Mesothelial cell of epicardium (in vitro differentiated cells): ENCODE measurements around the gene THAP3. TPM values are rescaled to one million over a fixed set of nuclear protein-coding genes. Genes with fewer than 3 reads are reported as not detected.

Experiments used
- DNase-seq, 2 experiments: peaks; one replicate each; pipeline ENCODE4 v3.0.0; 2021; ENCODE audit warnings: low spot score in 2 of 2; ENCODE audit not compliant: unreplicated experiment in 2 of 2
- H3K27ac Mint-ChIP-seq: 2 replicates; pipeline ENCODE4 v1.8.0; 2021; ENCODE audit warnings: mixed read lengths
- H3K27me3 Mint-ChIP-seq: 2 replicates; pipeline ENCODE4 v1.8.0; 2021; ENCODE audit warnings: low read depth, mixed read lengths
- H3K36me3 Mint-ChIP-seq: 2 replicates; pipeline ENCODE4 v1.8.0; 2021; ENCODE audit warnings: mixed read lengths
- H3K4me1 Mint-ChIP-seq: 2 replicates; pipeline ENCODE4 v1.8.0; 2021; ENCODE audit warnings: mixed read lengths
- H3K4me3 Mint-ChIP-seq: 2 replicates; pipeline ENCODE4 v1.8.0; 2021; ENCODE audit warnings: mild to moderate bottlenecking, moderate library complexity, mixed read lengths
- H3K9me3 Mint-ChIP-seq: 2 replicates; pipeline ENCODE4 v1.8.0; 2021; ENCODE audit warnings: mixed read lengths
- CTCF ChIP-seq: fragments of 200-600 bp; sonication (generic); IDR thresholded peaks from one replicate; pipeline ENCODE4 v1.5.0; 2021; ENCODE audit warnings: antibody characterized with exemption; ENCODE audit not compliant: unreplicated experiment
- total RNA-seq: library from RNA; stranded (reverse); gene quantifications from 3 replicates; pipeline ENCODE4 v1.2.1, GENCODE V29; 2021

THAP3 gene
- total RNA-seq, 1 donor from 2014 or later = 22.9 TPM

GRCh38 chr1:6590046-6590445 lies 34.6 kb upstream of the THAP3 start:
- TF ChIP-seq CTCF = no peak
- Mint-ChIP-seq H3K9me3 (no peaks in the 10 kb centered on the region), H3K27ac (no peak overlapping the region), H3K36me3 (peaks cover 6% of the 10 kb centered on the region), H3K4me1 (no peaks in the 10 kb centered on the region), H3K4me3 (no peak overlapping the region), H3K27me3 (no peaks in the 10 kb centered on the region)
- DNase-seq = no peak

GRCh38 chr1:6591222-6591621 lies 33.4 kb upstream of the THAP3 start:
- DNase-seq = no peak
- Mint-ChIP-seq H3K36me3 (peaks cover 11% of the 10 kb centered on the region), H3K9me3 (no peaks in the 10 kb centered on the region), H3K4me3 (no peak overlapping the region), H3K27me3 (no peaks in the 10 kb centered on the region), H3K27ac (no peak overlapping the region), H3K4me1 (peaks cover 1% of the 10 kb centered on the region)
- TF ChIP-seq CTCF = no peak

GRCh38 chr1:6591644-6592043 lies 33.0 kb upstream of the THAP3 start:
- no peaks in the 10 kb centered on the region for H3K27me3 Mint-ChIP-seq
- H3K27ac Mint-ChIP-seq = no peak overlapping the region
- H3K4me3 Mint-ChIP-seq = no peak overlapping the region
- TF ChIP-seq CTCF = no peak
- H3K9me3 Mint-ChIP-seq = no peaks in the 10 kb centered on the region
- peaks cover 6% of the 10 kb centered on the region for H3K4me1 Mint-ChIP-seq
- peaks cover 11% of the 10 kb centered on the region for H3K36me3 Mint-ChIP-seq
- DNase-seq = no peak

GRCh38 chr1:6592441-6592840 lies 32.2 kb upstream of the THAP3 start:
- H3K4me3 Mint-ChIP-seq = no peak overlapping the region
- H3K4me1 Mint-ChIP-seq = peaks cover 12% of the 10 kb centered on the region
- H3K9me3 Mint-ChIP-seq = no peaks in the 10 kb centered on the region
- TF ChIP-seq CTCF = no peak
- H3K27me3 Mint-ChIP-seq = no peaks in the 10 kb centered on the region
- H3K36me3 Mint-ChIP-seq = peaks cover 11% of the 10 kb centered on the region
- no peak overlapping the region for H3K27ac Mint-ChIP-seq
- DNase-seq = no peak

- Mint-ChIP-seq H3K4me3 (no peak overlapping the region), H3K27ac (no peak overlapping the region), H3K4me1 (peaks cover 12% of the 10 kb centered on the region), H3K9me3 (no peaks in the 10 kb centered on the region), H3K27me3 (no peaks in the 10 kb centered on the region), H3K36me3 (peaks cover 11% of the 10 kb centered on the region)
- TF ChIP-seq CTCF = no peak
- DNase-seq = no peak
These were observed 31.6 kb upstream of the THAP3 start for GRCh38 chr1:6592865-6593593.
